GM12878 (cell line): ENCODE measurements around the gene TYK2. TPM values are rescaled to one million over a fixed set of nuclear protein-coding genes. Genes with fewer than 3 reads are reported as not detected.
A peak's percentile ranks its signal among the peaks of the same experiment; 100 is the strongest.

ENCODE experiments used
- ATF7 ChIP-seq: fragments of 450-650 bp; IDR thresholded peaks from 2 replicates; pipeline ENCODE4 v1.6.1; 2016; ENCODE audit warnings: low read depth, mild to moderate bottlenecking
- BMI1 ChIP-seq: fragments of 450-650 bp; IDR thresholded peaks from 2 replicates; pipeline ENCODE4 v1.6.1; 2016; ENCODE audit warnings: mild to moderate bottlenecking, moderate library complexity, borderline replicate concordance
- BRCA1 ChIP-seq: IDR thresholded peaks from 2 replicates; pipeline ENCODE4 v1.6.1; 2011; ENCODE audit warnings: low read depth, low read length, improper control_type of control experiment
- CBX5 ChIP-seq: sonication (generic); IDR thresholded peaks from 2 replicates; pipeline ENCODE4 v1.6.1; 2016; ENCODE audit warnings: low read depth, moderate library complexity, mild to moderate bottlenecking, inconsistent platforms
- CHD1 ChIP-seq: IDR thresholded peaks from 2 replicates; pipeline ENCODE4 v1.6.1; 2012; ENCODE audit warnings: low read depth, low read length, improper control_type of control experiment
- CTCF ChIP-seq, 3 experiments: IDR thresholded peaks in 2 of 3; conservative IDR thresholded peaks in 1 of 3; 2 replicates each; pipeline ENCODE4 v1.5.1; 2011; ENCODE audit warnings: low read depth in 3 of 3, low read length in 3 of 3, mild to moderate bottlenecking in 3 of 3, control low read depth in 2 of 3, moderate library complexity in 2 of 3, inconsistent platforms in 1 of 3, mixed read lengths in 1 of 3; ENCODE audit not compliant: control insufficient read depth in 2 of 3, insufficient read depth in 1 of 3; ENCODE audit errors: extremely low read depth in 1 of 3
- E2F4 ChIP-seq: IDR thresholded peaks from 2 replicates; pipeline ENCODE4 v1.6.1; 2012; ENCODE audit warnings: low read depth, low read length, improper control_type of control experiment
- ESRRA ChIP-seq: IDR thresholded peaks from 2 replicates; pipeline ENCODE4 v1.6.1; 2012; ENCODE audit warnings: mild to moderate bottlenecking, low read length, improper control_type of control experiment
- ETV6 ChIP-seq, 2 experiments: fragments of 450-650 bp in 1 of 2; IDR thresholded peaks in 1 of 2; conservative IDR thresholded peaks in 1 of 2; 2 replicates each; pipeline ENCODE4 v1.6.1; 2014; ENCODE audit warnings: antibody characterized with exemption in 1 of 2, borderline replicate concordance in 1 of 2, low read depth in 1 of 2, mild to moderate bottlenecking in 1 of 2, moderate library complexity in 1 of 2
- FOXK2 ChIP-seq: fragments of 450-650 bp; IDR thresholded peaks from 2 replicates; pipeline ENCODE4 v1.6.1; 2017; ENCODE audit warnings: mild to moderate bottlenecking, moderate library complexity
- JUND ChIP-seq: IDR thresholded peaks from 2 replicates; pipeline ENCODE4 v1.6.1; 2012; ENCODE audit warnings: low read depth, mild to moderate bottlenecking, low read length, improper control_type of control experiment, moderate library complexity
- LARP7 ChIP-seq: fragments of 450-650 bp; IDR thresholded peaks from 2 replicates; pipeline ENCODE4 v1.6.1; 2017; ENCODE audit warnings: mild to moderate bottlenecking
- MTA3 ChIP-seq: IDR thresholded peaks from 2 replicates; pipeline ENCODE4 v1.6.1; 2012; ENCODE audit warnings: low read length, inconsistent platforms, borderline replicate concordance
- NR2C1 ChIP-seq: fragments of 450-650 bp; IDR thresholded peaks from 2 replicates; pipeline ENCODE4 v1.6.1; 2017; ENCODE audit warnings: antibody characterized with exemption, mild to moderate bottlenecking, moderate library complexity
- PAX5 ChIP-seq: IDR thresholded peaks from 2 replicates; pipeline ENCODE4 v1.6.1; 2011; ENCODE audit warnings: low read depth, low read length, borderline replicate concordance
- POLR2A ChIP-seq: IDR thresholded peaks from 2 replicates; pipeline ENCODE4 v1.6.1; 2011; ENCODE audit warnings: low read depth, mild to moderate bottlenecking, low read length
- POU2F2 ChIP-seq: IDR thresholded peaks from 3 replicates; pipeline ENCODE4 v1.6.1; 2011; ENCODE audit warnings: low read depth, mild to moderate bottlenecking, low read length, borderline replicate concordance
- RAD21 ChIP-seq: IDR thresholded peaks from 2 replicates; pipeline ENCODE4 v1.6.1; 2011; ENCODE audit warnings: mild to moderate bottlenecking, low read depth, low read length, moderate library complexity; ENCODE audit not compliant: insufficient read depth
- RELA ChIP-seq: fragments of 450-650 bp; IDR thresholded peaks from 2 replicates; pipeline ENCODE4 v1.8.0; 2014; ENCODE audit warnings: borderline replicate concordance; ENCODE audit not compliant: partially characterized antibody
- SIN3A ChIP-seq: IDR thresholded peaks from 2 replicates; pipeline ENCODE4 v1.6.1; 2012; ENCODE audit warnings: low read depth, low read length, improper control_type of control experiment
- SIX5 ChIP-seq: IDR thresholded peaks from 2 replicates; pipeline ENCODE4 v1.6.1; 2011; ENCODE audit warnings: mild to moderate bottlenecking, low read depth, low read length, moderate library complexity; ENCODE audit not compliant: severe bottlenecking
- SMAD5 ChIP-seq: IDR thresholded peaks from 2 replicates; pipeline ENCODE4 v1.6.1; 2016; ENCODE audit warnings: antibody characterized with exemption, low read depth
- SMC3 ChIP-seq: IDR thresholded peaks from 2 replicates; pipeline ENCODE4 v1.6.1; 2011; ENCODE audit warnings: low read length, improper control_type of control experiment, borderline replicate concordance
- SREBF2 ChIP-seq: IDR thresholded peaks from 2 replicates; pipeline ENCODE4 v1.6.1; 2012; ENCODE audit warnings: mild to moderate bottlenecking, low read length
- STAT3 ChIP-seq: IDR thresholded peaks from 2 replicates; pipeline ENCODE4 v1.6.1; 2011; ENCODE audit warnings: low read depth, low read length, improper control_type of control experiment
- TARDBP ChIP-seq: IDR thresholded peaks from 2 replicates; pipeline ENCODE4 v1.6.1; 2016; ENCODE audit warnings: borderline replicate concordance
- TCF7 ChIP-seq: IDR thresholded peaks from 2 replicates; pipeline ENCODE4 v1.6.1; 2014; ENCODE audit warnings: antibody characterized with exemption, borderline replicate concordance
- ZNF24 ChIP-seq: fragments of 450-650 bp; IDR thresholded peaks from 2 replicates; pipeline ENCODE4 v1.6.1; 2017; ENCODE audit warnings: antibody characterized with exemption, mild to moderate bottlenecking
- polyA plus RNA-seq, 11 experiments: library from polyadenylated mRNA; depleted of rRNA in 4 of 11; unstranded in 6 of 11; stranded (reverse) in 5 of 11; fragments of >200 nt; fragmentation: Nextera tagmentation in 4 of 11; fragmentation: Illumina TruSeq in 1 of 11; extraction: Ambion mirVana in 4 of 11; extraction: Trizol in 1 of 11; gene quantifications; 1 replicate in 1 of 11; 2 replicates in 10 of 11; pipeline versions ENCODE4 v1.2.1 to v1.2.3, GENCODE V29; 2011 to 2016; ENCODE audit warnings: inconsistent platforms in 2 of 11, missing spikeins in 2 of 11, low read depth in 1 of 11
- total RNA-seq, 4 experiments: library from RNA; depleted of rRNA in 3 of 4; stranded (reverse); fragments of >200 nt in 3 of 4; fragmentation: Illumina TruSeq in 1 of 4; extraction: Trizol in 1 of 4; gene quantifications; 2 replicates each; pipeline versions ENCODE4 v1.2.1 to v1.2.3, GENCODE V29; 2013 to 2021

Gene TYK2
- total and polyA plus RNA-seq, 10 of the 15 experiments (the other 5 are each of a cell fraction or from before 2014, with no cell fraction given), result 36.4 to 364 (median 179) TPM

- TF ChIP-seq CTCF (IDR thresholded peaks at IDR 0.05 in 2 of 3, conservative IDR thresholded peaks at IDR 0.05 in 1 of 3; ENCODE audit: control insufficient read depth in 2 of 3, extremely low read depth in 1 of 3, insufficient read depth in 1 of 3, low read depth in 3 of 3, low read length in 3 of 3), result peak; percentile 80 to 86 (median 81)
- TF ChIP-seq SREBF2, result no peak
- no peak for TF ChIP-seq CHD1
- no peak for TF ChIP-seq TCF7
- peak; percentile 38; the same call in 1 of the 2 replicates for TF ChIP-seq SIN3A
- peak; percentile 97 for TF ChIP-seq ATF7
- 0 out of 3 replicates have a peak, but pooled peaks have one; percentile 29 for TF ChIP-seq POU2F2
- peak; percentile 41; the same call in 1 of the 2 replicates for TF ChIP-seq RAD21
- TF ChIP-seq RELA, result peak; percentile 90
- TF ChIP-seq MTA3, result no peak
- peak; percentile 68; the same call in 1 of the 2 replicates for TF ChIP-seq ZNF24
- peak; percentile 42 for TF ChIP-seq NR2C1
- peak; percentile 52 for TF ChIP-seq JUND
- no peak for TF ChIP-seq STAT3
- TF ChIP-seq BMI1, result peak; percentile 96
- TF ChIP-seq ETV6 (conservative IDR thresholded peaks at IDR 0.05 in 1 of 2, IDR thresholded peaks at IDR 0.05 in 1 of 2; ENCODE audit: borderline replicate concordance in 1 of 2, low read depth in 1 of 2), result peak in 1 of 2 experiments; percentile 21; a peak in 1 of 4 replicates
- no peak for TF ChIP-seq SIX5
- no peak; the same call in 1 of the 2 replicates for TF ChIP-seq E2F4
- TF ChIP-seq SMAD5, result no peak
- peak; percentile 66; the same call in 1 of the 2 replicates for TF ChIP-seq PAX5
- no peak for TF ChIP-seq FOXK2
- TF ChIP-seq BRCA1, result peak; percentile 49; the same call in 1 of the 2 replicates
- peak; percentile 90 for TF ChIP-seq ESRRA
- TF ChIP-seq POLR2A, result no peak; the same call in 1 of the 2 replicates
- TF ChIP-seq TARDBP, result peak; percentile 71; the same call in 1 of the 2 replicates
- peak; percentile 100 for TF ChIP-seq LARP7
- peak; percentile 39; the same call in 1 of the 2 replicates for TF ChIP-seq SMC3
- no peak for TF ChIP-seq CBX5
Observed at GRCh38 chr19:10416380-10417257, 36.2 kb upstream of the TYK2 start (continued).
